Neutrophil (primary cell): ENCODE results near the gene ERRFI1.

ENCODE experiments used
- H3K27ac ChIP-seq: fragments of 200-600 bp; sonication (generic); 2 replicates; pipeline ENCODE4 v1.5.1; 2016; ENCODE audit warnings: mild to moderate bottlenecking, moderate library complexity
- H3K27me3 ChIP-seq: fragments of 200-600 bp; sonication (generic); 2 replicates; pipeline ENCODE4 v1.6.0; 2016; ENCODE audit warnings: mild to moderate bottlenecking
- H3K36me3 ChIP-seq: fragments of 200-600 bp; sonication (generic); 2 replicates; pipeline ENCODE4 v1.5.1; 2017
- H3K4me1 ChIP-seq, 2 experiments: fragments of 200-600 bp in 1 of 2; sonication (generic) in 1 of 2; 1 replicate in 1 of 2; 2 replicates in 1 of 2; pipeline versions ENCODE4 v1.5.1 to v1.6.1; 2013 to 2016; ENCODE audit warnings: low read depth in 1 of 2, low read length in 1 of 2, mild to moderate bottlenecking in 1 of 2, moderate library complexity in 1 of 2; ENCODE audit not compliant: control insufficient read depth in 1 of 2, insufficient read depth in 1 of 2
- H3K4me3 ChIP-seq, 2 experiments: fragments of 200-600 bp in 1 of 2; sonication (generic) in 1 of 2; 1 replicate in 1 of 2; 2 replicates in 1 of 2; pipeline ENCODE4 v1.5.1; 2013 to 2016; ENCODE audit warnings: low read depth in 1 of 2, low read length in 1 of 2, mild to moderate bottlenecking in 1 of 2, moderate library complexity in 1 of 2
- H3K9me3 ChIP-seq: fragments of 200-600 bp; sonication (generic); 2 replicates; pipeline ENCODE4 v1.5.1; 2016
- TF ChIP-seq, protein P1 (sequence below): fragments of 200-600 bp; sonication (generic); IDR thresholded peaks from 2 replicates; pipeline ENCODE4 v1.5.1; 2016; ENCODE audit warnings: antibody characterized with exemption

Gene ERRFI1

DNA sequence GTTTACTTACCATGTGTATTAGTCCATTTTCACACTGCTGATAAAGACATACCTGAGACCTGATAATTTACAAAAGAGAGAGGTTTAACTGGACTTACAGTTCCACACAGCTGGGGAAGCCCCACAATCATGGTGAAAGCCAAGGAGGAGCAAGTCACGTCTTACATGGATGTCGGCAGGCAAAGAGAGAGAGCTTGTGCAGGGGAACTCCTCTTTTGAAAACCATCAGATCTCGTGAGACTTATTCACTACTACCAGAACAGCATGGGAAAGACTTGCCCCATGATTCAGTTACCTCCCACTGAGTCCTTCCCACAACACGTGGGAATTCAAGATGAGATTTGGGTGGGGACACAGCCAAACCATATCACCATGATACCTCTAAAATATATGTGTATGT, 39.3 kb upstream of the ERRFI1 start:
- Histone ChIP-seq H3K27ac (no peak overlapping the region), H3K36me3 (no peaks in the 10 kb centered on the region), H3K27me3 (peaks cover 45% of the 10 kb centered on the region), H3K4me3 (no peak overlapping the region), H3K4me1 (no peaks in the 10 kb centered on the region), H3K9me3 (no peaks in the 10 kb centered on the region)
- TF ChIP-seq, protein P1, sequence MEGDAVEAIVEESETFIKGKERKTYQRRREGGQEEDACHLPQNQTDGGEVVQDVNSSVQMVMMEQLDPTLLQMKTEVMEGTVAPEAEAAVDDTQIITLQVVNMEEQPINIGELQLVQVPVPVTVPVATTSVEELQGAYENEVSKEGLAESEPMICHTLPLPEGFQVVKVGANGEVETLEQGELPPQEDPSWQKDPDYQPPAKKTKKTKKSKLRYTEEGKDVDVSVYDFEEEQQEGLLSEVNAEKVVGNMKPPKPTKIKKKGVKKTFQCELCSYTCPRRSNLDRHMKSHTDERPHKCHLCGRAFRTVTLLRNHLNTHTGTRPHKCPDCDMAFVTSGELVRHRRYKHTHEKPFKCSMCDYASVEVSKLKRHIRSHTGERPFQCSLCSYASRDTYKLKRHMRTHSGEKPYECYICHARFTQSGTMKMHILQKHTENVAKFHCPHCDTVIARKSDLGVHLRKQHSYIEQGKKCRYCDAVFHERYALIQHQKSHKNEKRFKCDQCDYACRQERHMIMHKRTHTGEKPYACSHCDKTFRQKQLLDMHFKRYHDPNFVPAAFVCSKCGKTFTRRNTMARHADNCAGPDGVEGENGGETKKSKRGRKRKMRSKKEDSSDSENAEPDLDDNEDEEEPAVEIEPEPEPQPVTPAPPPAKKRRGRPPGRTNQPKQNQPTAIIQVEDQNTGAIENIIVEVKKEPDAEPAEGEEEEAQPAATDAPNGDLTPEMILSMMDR, result no peak

DNA sequence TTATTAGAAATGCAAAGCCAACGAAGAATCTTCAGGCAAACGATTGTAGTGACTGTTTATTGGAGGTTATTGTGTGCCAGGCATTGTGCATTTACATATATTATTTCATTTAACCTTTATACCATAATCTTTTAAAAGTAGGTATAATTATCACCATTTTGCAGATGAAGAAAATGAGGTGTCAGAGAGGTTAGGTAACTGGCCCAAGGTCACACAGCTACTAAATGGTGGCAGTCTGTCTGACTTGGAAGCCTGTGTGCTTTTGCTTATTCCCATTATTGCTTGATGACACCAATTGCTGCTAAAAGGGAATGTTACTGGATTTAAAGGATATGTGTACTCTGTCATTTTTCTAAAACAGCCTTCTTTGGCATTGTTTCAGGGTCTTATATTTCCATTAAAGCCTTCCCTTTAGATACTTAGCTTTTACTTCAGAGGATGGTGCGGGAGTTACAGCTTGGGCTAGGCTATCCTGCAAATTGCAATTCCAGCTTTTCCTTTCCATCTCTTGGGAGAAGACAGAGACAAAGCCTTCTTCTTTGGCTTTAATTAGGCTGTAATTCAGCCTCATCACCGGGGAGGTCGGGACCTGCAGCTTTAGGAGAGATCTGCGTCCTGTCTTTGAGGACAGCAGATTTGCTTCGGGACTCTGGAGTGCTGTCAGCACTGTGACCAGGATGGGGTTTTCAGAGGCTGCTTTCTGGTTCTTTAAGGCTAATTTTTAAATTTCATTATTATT, 37.4 kb upstream of the ERRFI1 start:
- H3K4me3 ChIP-seq, result no peak overlapping the region
- peaks cover 42% of the 10 kb centered on the region for H3K27me3 ChIP-seq
- no peaks in the 10 kb centered on the region for H3K4me1 ChIP-seq
- H3K27ac ChIP-seq, result no peak overlapping the region
- H3K9me3 ChIP-seq, result no peaks in the 10 kb centered on the region
- H3K36me3 ChIP-seq, result no peaks in the 10 kb centered on the region
- TF ChIP-seq, protein P1, result no peak

- Histone ChIP-seq H3K4me3 (no peak overlapping the region), H3K27me3 (peaks cover 42% of the 10 kb centered on the region), H3K9me3 (no peaks in the 10 kb centered on the region), H3K4me1 (no peaks in the 10 kb centered on the region), H3K27ac (no peak overlapping the region), H3K36me3 (no peaks in the 10 kb centered on the region)
- TF ChIP-seq, protein P1, result no peak
These were observed 36.8 kb upstream of the ERRFI1 start for GRCh38 chr1:8062861-8063260.

GRCh38 chr1:8061673-8062386, 35.7 kb upstream of the ERRFI1 start:
- no peaks in the 10 kb centered on the region for H3K9me3 ChIP-seq
- H3K27me3 ChIP-seq, result peaks cover 42% of the 10 kb centered on the region
- no peaks in the 10 kb centered on the region for H3K36me3 ChIP-seq
- no peak overlapping the region for H3K4me3 ChIP-seq
- H3K4me1 ChIP-seq, result no peaks in the 10 kb centered on the region
- no peak overlapping the region for H3K27ac ChIP-seq
- TF ChIP-seq, protein P1, result no peak

- Histone ChIP-seq H3K4me3 (no peak overlapping the region), H3K4me1 (no peaks in the 10 kb centered on the region), H3K27ac (no peak overlapping the region), H3K27me3 (peaks cover 40% of the 10 kb centered on the region), H3K9me3 (no peaks in the 10 kb centered on the region), H3K36me3 (no peaks in the 10 kb centered on the region)
- TF ChIP-seq, protein P1, result no peak
These were observed 35.1 kb upstream of the ERRFI1 start for GRCh38 chr1:8061210-8061609.
